ENCODE results near the gene DYTN. TPM values are rescaled to one million over a fixed set of nuclear protein-coding genes. Genes with fewer than 3 reads are reported as not detected.

Gene DYTN
- total RNA-seq, 1 experiment from 2014 or later, result not detected

DNA sequence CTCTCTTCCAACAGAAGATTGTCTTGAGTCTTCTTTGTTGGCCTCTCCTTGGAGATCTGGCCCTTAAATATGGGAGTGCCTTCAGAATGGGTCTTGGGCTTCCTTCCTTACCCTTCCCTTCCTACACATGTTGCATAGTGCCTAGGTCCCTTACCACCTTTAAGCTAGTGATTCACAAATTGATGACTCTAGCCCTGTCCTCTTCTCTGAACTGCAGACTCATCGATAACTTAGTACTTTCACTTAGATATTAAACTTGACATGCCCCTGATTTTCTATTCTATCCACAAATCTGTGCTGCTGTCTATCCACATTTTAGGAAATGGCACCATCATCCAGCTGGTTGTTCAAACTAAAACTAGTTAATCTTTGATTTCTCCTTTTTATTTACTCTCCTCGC, 9.1 kb upstream of the DYTN start:
- ATAC-seq (no peak), DNase-seq (ENCODE audit: low spot score) (no peak)
- H3K27ac Mint-ChIP-seq, result no peak overlapping the region
- peaks cover 12% of the 10 kb centered on the region for H3K9me3 Mint-ChIP-seq
- peaks cover 2% of the 10 kb centered on the region; the same call in 1 of the 2 replicates for H3K36me3 Mint-ChIP-seq
- POLR2A ChIA-PET, result no interaction called here
- TF ChIP-seq SP1 (CRISPR knock-in tag; conservative IDR thresholded peaks at IDR 0.05) (no peak), TEAD1 (CRISPR knock-in tag; IDR thresholded peaks at IDR 0.05) (no peak), E2F5 (CRISPR knock-in tag; IDR thresholded peaks at IDR 0.05) (no peak), GABPB1 (CRISPR knock-in tag; IDR thresholded peaks at IDR 0.05) (no peak), ZMAT4 (CRISPR knock-in tag; IDR thresholded peaks at IDR 0.05) (no peak), FOXP4 (CRISPR knock-in tag; IDR thresholded peaks at IDR 0.05) (no peak), ATF1 (CRISPR knock-in tag; IDR thresholded peaks at IDR 0.05) (no peak), CBFB (CRISPR knock-in tag; IDR thresholded peaks at IDR 0.05; ENCODE audit: low read depth) (no peak), OVOL2 (CRISPR knock-in tag; IDR thresholded peaks at IDR 0.05; ENCODE audit: borderline replicate concordance) (no peak), EMX1 (CRISPR knock-in tag; IDR thresholded peaks at IDR 0.05) (no peak), ATF6 (CRISPR knock-in tag; IDR thresholded peaks at IDR 0.05) (no peak)
- TF ChIP-seq, protein P1, sequence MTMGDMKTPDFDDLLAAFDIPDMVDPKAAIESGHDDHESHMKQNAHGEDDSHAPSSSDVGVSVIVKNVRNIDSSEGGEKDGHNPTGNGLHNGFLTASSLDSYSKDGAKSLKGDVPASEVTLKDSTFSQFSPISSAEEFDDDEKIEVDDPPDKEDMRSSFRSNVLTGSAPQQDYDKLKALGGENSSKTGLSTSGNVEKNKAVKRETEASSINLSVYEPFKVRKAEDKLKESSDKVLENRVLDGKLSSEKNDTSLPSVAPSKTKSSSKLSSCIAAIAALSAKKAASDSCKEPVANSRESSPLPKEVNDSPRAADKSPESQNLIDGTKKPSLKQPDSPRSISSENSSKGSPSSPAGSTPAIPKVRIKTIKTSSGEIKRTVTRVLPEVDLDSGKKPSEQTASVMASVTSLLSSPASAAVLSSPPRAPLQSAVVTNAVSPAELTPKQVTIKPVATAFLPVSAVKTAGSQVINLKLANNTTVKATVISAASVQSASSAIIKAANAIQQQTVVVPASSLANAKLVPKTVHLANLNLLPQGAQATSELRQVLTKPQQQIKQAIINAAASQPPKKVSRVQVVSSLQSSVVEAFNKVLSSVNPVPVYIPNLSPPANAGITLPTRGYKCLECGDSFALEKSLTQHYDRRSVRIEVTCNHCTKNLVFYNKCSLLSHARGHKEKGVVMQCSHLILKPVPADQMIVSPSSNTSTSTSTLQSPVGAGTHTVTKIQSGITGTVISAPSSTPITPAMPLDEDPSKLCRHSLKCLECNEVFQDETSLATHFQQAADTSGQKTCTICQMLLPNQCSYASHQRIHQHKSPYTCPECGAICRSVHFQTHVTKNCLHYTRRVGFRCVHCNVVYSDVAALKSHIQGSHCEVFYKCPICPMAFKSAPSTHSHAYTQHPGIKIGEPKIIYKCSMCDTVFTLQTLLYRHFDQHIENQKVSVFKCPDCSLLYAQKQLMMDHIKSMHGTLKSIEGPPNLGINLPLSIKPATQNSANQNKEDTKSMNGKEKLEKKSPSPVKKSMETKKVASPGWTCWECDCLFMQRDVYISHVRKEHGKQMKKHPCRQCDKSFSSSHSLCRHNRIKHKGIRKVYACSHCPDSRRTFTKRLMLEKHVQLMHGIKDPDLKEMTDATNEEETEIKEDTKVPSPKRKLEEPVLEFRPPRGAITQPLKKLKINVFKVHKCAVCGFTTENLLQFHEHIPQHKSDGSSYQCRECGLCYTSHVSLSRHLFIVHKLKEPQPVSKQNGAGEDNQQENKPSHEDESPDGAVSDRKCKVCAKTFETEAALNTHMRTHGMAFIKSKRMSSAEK (CRISPR knock-in tag; IDR thresholded peaks at IDR 0.05; ENCODE audit: borderline replicate concordance), result no peak
- TF ChIP-seq, protein P2, sequence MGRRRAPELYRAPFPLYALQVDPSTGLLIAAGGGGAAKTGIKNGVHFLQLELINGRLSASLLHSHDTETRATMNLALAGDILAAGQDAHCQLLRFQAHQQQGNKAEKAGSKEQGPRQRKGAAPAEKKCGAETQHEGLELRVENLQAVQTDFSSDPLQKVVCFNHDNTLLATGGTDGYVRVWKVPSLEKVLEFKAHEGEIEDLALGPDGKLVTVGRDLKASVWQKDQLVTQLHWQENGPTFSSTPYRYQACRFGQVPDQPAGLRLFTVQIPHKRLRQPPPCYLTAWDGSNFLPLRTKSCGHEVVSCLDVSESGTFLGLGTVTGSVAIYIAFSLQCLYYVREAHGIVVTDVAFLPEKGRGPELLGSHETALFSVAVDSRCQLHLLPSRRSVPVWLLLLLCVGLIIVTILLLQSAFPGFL (CRISPR knock-in tag; IDR thresholded peaks at IDR 0.05; ENCODE audit: borderline replicate concordance), result no peak
- TF ChIP-seq, protein P3, sequence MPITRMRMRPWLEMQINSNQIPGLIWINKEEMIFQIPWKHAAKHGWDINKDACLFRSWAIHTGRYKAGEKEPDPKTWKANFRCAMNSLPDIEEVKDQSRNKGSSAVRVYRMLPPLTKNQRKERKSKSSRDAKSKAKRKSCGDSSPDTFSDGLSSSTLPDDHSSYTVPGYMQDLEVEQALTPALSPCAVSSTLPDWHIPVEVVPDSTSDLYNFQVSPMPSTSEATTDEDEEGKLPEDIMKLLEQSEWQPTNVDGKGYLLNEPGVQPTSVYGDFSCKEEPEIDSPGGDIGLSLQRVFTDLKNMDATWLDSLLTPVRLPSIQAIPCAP (CRISPR knock-in tag; IDR thresholded peaks at IDR 0.05), result no peak
- TF ChIP-seq, protein P4, sequence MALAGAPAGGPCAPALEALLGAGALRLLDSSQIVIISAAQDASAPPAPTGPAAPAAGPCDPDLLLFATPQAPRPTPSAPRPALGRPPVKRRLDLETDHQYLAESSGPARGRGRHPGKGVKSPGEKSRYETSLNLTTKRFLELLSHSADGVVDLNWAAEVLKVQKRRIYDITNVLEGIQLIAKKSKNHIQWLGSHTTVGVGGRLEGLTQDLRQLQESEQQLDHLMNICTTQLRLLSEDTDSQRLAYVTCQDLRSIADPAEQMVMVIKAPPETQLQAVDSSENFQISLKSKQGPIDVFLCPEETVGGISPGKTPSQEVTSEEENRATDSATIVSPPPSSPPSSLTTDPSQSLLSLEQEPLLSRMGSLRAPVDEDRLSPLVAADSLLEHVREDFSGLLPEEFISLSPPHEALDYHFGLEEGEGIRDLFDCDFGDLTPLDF (CRISPR knock-in tag; IDR thresholded peaks at IDR 0.05), result no peak
- no peak overlapping the region for H3K4me3 Mint-ChIP-seq
- no peaks in the 10 kb centered on the region; the same call in 1 of the 2 replicates for H3K27me3 Mint-ChIP-seq (ENCODE audit: low read depth)
- CTCF ChIA-PET, result no interaction called here
- 0 out of 2 replicates have a peak, but pooled peaks cover 3% of the 10 kb centered on the region for H3K4me1 Mint-ChIP-seq
